Ishikawa (cell line): ENCODE measurements around the gene VWA1.

Experiments
- CREB1 ChIP-seq: IDR thresholded peaks from 2 replicates; pipeline ENCODE4 v1.6.1; 2012; ENCODE audit warnings: low read depth
- MAX ChIP-seq: IDR thresholded peaks from 2 replicates; pipeline ENCODE4 v1.6.1; 2012
- TCF12 ChIP-seq: IDR thresholded peaks from 2 replicates; pipeline ENCODE4 v1.6.1; 2012; ENCODE audit warnings: low read depth
- ZBTB7A ChIP-seq: IDR thresholded peaks from 2 replicates; pipeline ENCODE4 v1.6.1; 2012; ENCODE audit warnings: low read depth

- TF ChIP-seq ZBTB7A, result no peak
- TF ChIP-seq MAX, result no peak
- no peak for TF ChIP-seq CREB1
- TF ChIP-seq TCF12, result no peak
Observed at GRCh38 chr1:1479547-1480487, 44.3 kb downstream of the VWA1 start.
